HEK293 (cell line): ENCODE measurements around the gene ATP8A2.

Source experiments
- CTCF ChIA-PET: fragments of 350-600 bp; formaldehyde crosslinking; extraction: SDS; loops from one replicate; lab custom pipeline; 2021; ENCODE audit warnings: antibody characterized with exemption; lab: Yijun Ruan, JAX
- POLR2A ChIA-PET: fragments of 300-600 bp; formaldehyde crosslinking; extraction: SDS; loops from one replicate; lab custom pipeline; 2020; ENCODE audit warnings: antibody characterized with exemption, inconsistent platforms; lab: Yijun Ruan, JAX
- H3K27ac ChIP-seq: fragments of 200-500 bp; sonication (Bioruptor generic); 2 replicates; pipeline ENCODE4 v1.5.1; 2014; ENCODE audit warnings: low read depth, low read length, control low read depth, inconsistent platforms; ENCODE audit errors: extremely low read depth
- H3K36me3 ChIP-seq, 2 experiments: fragments of 200-500 bp in 1 of 2; sonication (Bioruptor generic) in 1 of 2; 1 replicate in 1 of 2; 2 replicates in 1 of 2; pipeline ENCODE4 v1.5.1; 2014 to 2017; ENCODE audit warnings: inconsistent platforms in 2 of 2, low read length in 2 of 2; ENCODE audit not compliant: control insufficient read depth in 2 of 2, insufficient read depth in 1 of 2
- H3K4me1 ChIP-seq: fragments of 200-500 bp; sonication (Bioruptor generic); 2 replicates; pipeline ENCODE4 v1.5.1; 2014; ENCODE audit warnings: mild to moderate bottlenecking, low read length, inconsistent platforms; ENCODE audit not compliant: control insufficient read depth, insufficient read depth
- H3K4me3 ChIP-seq: 2 replicates; pipeline ENCODE4 v1.5.1; 2011; ENCODE audit warnings: low read depth, mild to moderate bottlenecking, control low read depth, low read length, moderate library complexity
- H3K9me3 ChIP-seq: fragments of 200-500 bp; sonication (Bioruptor generic); 2 replicates; pipeline ENCODE4 v1.5.1; 2014; ENCODE audit warnings: low read depth, low read length, inconsistent platforms; ENCODE audit not compliant: control insufficient read depth, insufficient read depth
- ZBTB20 ChIP-seq: fragments of 450-650 bp; formaldehyde crosslinking; IDR thresholded peaks from 2 replicates; pipeline ENCODE4 v1.5.1; 2016; ENCODE audit warnings: missing biosample characterization, missing genetic modification characterization
- ZBTB21 ChIP-seq: fragments of 450-650 bp; formaldehyde crosslinking; IDR thresholded peaks from 2 replicates; pipeline ENCODE4 v1.5.1; 2017; ENCODE audit warnings: missing biosample characterization, missing genetic modification characterization
- ZEB2 ChIP-seq: fragments of 450-650 bp; formaldehyde crosslinking; IDR thresholded peaks from 2 replicates; pipeline ENCODE4 v1.5.1; 2016; ENCODE audit warnings: missing biosample characterization, missing genetic modification characterization
- ZNF10 ChIP-seq: fragments of 450-650 bp; formaldehyde crosslinking; IDR thresholded peaks from 2 replicates; pipeline ENCODE4 v1.5.1; 2017; ENCODE audit warnings: missing biosample characterization, missing genetic modification characterization
- ZNF157 ChIP-seq: fragments of 450-650 bp; formaldehyde crosslinking; IDR thresholded peaks from 2 replicates; pipeline ENCODE4 v1.5.1; 2016; ENCODE audit warnings: missing biosample characterization, missing genetic modification characterization
- ZNF223 ChIP-seq: fragments of 450-650 bp; formaldehyde crosslinking; IDR thresholded peaks from 2 replicates; pipeline ENCODE4 v1.5.1; 2016; ENCODE audit warnings: missing biosample characterization, missing genetic modification characterization
- ZNF239 ChIP-seq: fragments of 450-650 bp; formaldehyde crosslinking; IDR thresholded peaks from 2 replicates; pipeline ENCODE4 v1.5.1; 2016; ENCODE audit warnings: missing biosample characterization, missing genetic modification characterization
- ZNF248 ChIP-seq: fragments of 450-650 bp; formaldehyde crosslinking; IDR thresholded peaks from 2 replicates; pipeline ENCODE4 v1.5.1; 2017; ENCODE audit warnings: missing biosample characterization, missing genetic modification characterization
- ZNF426 ChIP-seq: fragments of 450-650 bp; formaldehyde crosslinking; IDR thresholded peaks from 2 replicates; pipeline ENCODE4 v1.5.1; 2017; ENCODE audit warnings: missing biosample characterization, missing genetic modification characterization, mild to moderate bottlenecking, inconsistent platforms, moderate library complexity
- ZNF473 ChIP-seq: fragments of 450-650 bp; formaldehyde crosslinking; IDR thresholded peaks from 2 replicates; pipeline ENCODE4 v1.5.1; 2017; ENCODE audit warnings: missing biosample characterization, missing genetic modification characterization
- ZNF48 ChIP-seq: fragments of 450-650 bp; formaldehyde crosslinking; IDR thresholded peaks from 2 replicates; pipeline ENCODE4 v1.5.1; 2016; ENCODE audit warnings: missing biosample characterization, missing genetic modification characterization
- ZNF501 ChIP-seq: fragments of 450-650 bp; formaldehyde crosslinking; IDR thresholded peaks from 2 replicates; pipeline ENCODE4 v1.5.1; 2016; ENCODE audit warnings: missing biosample characterization, missing genetic modification characterization
- ZNF561 ChIP-seq: fragments of 450-650 bp; IDR thresholded peaks from 2 replicates; pipeline ENCODE4 v1.5.1; 2018; ENCODE audit warnings: missing biosample characterization, missing genetic modification characterization, borderline replicate concordance
- ZNF776 ChIP-seq: fragments of 450-650 bp; formaldehyde crosslinking; IDR thresholded peaks from 2 replicates; pipeline ENCODE4 v1.5.0; 2017; ENCODE audit warnings: missing biosample characterization, missing genetic modification characterization, borderline replicate concordance
- ZNF837 ChIP-seq: fragments of 450-650 bp; formaldehyde crosslinking; IDR thresholded peaks from 2 replicates; pipeline ENCODE4 v1.5.1; 2016; ENCODE audit warnings: missing biosample characterization, missing genetic modification characterization
- ZNF843 ChIP-seq: fragments of 450-650 bp; formaldehyde crosslinking; IDR thresholded peaks from 2 replicates; pipeline ENCODE4 v1.5.1; 2016; ENCODE audit warnings: missing biosample characterization, missing genetic modification characterization
- TF ChIP-seq, protein P1 (sequence below): fragments of 450-650 bp; IDR thresholded peaks from 2 replicates; pipeline ENCODE4 v1.5.1; 2018; ENCODE audit warnings: missing biosample characterization, mild to moderate bottlenecking, missing genetic modification characterization
- TF ChIP-seq, protein P2 (sequence below): fragments of 450-650 bp; formaldehyde crosslinking; IDR thresholded peaks from 2 replicates; pipeline ENCODE4 v1.5.1; 2016; ENCODE audit warnings: missing biosample characterization, missing genetic modification characterization
- TF ChIP-seq, protein P3 (sequence below): fragments of 450-650 bp; formaldehyde crosslinking; conservative IDR thresholded peaks from 2 replicates; pipeline ENCODE4 v1.5.1; 2016; ENCODE audit warnings: low read depth, missing biosample characterization, missing genetic modification characterization

Gene ATP8A2

DNA sequence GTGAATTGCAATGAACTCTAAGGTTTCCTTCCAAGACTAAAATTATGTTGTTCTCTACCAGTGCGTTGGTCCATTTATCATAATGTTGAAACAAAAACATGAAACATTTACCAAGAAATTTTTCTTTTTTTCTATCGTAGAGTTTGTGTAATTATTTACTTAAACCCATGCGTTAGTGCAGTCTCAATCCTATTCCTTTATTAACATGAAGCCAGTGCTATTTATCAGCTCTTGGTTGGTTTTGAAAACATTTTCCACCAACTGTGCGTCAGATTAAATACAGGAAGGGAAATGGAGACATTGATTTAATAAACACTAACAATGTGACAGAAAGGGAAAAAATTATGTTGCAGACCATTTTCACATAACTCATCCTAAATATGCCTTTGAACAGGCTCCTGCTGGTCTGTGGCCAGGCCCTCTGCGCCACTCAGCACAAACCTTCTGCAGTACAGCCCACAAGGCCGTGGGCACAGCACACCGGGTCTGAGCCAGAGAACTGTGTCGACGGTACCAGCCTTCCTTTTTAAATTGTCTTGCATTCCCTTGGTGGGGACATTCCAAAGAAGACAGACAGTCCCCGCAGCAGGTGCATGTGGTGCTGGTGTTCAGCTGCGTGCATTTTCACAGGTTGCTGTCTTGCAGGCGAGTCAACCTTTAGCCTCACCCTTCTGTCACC lies 544.2 kb downstream of the ATP8A2 start:
- H3K27ac ChIP-seq, result no peak overlapping the region
- no peak overlapping the region for H3K4me3 ChIP-seq
- no peaks in the 10 kb centered on the region for H3K36me3 ChIP-seq
- no peaks in the 10 kb centered on the region for H3K4me1 ChIP-seq
- ChIA-PET CTCF (no interaction called here), POLR2A (no interaction called here)
- TF ChIP-seq ZNF843 (tag by site-specific recombination), result no peak
- H3K9me3 ChIP-seq, result no peaks in the 10 kb centered on the region

DNA sequence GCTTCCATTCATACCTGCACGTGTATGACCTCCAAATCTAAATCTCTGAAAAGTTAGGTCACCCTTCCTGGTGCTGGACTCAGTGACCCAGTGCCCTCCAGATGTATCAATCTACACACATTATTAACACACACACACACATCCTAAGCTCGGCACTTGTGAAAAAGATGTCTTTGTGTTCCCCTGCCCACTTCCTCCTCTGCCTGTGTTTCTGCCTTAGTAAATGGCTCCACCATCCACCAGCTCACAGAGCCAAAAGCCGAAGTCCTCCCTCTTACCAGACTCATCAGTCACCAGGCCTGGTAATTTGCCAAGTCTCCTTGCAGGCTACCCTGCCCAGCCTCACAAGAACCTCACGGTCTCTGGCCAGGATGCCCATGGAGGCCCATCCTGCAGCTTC lies 548.5 kb downstream of the ATP8A2 start:
- no peaks in the 10 kb centered on the region for H3K9me3 ChIP-seq
- POLR2A ChIA-PET, result no interaction called here
- TF ChIP-seq ZBTB20 (tag by site-specific recombination), result no peak
- TF ChIP-seq ZNF501 (tag by site-specific recombination), result no peak
- no peak for TF ChIP-seq ZNF223 (tag by site-specific recombination)
- no peak for TF ChIP-seq ZNF157 (tag by site-specific recombination)
- no peak for TF ChIP-seq ZBTB21 (tag by site-specific recombination)
- TF ChIP-seq ZEB2 (tag by site-specific recombination), result no peak
- TF ChIP-seq, protein P1, sequence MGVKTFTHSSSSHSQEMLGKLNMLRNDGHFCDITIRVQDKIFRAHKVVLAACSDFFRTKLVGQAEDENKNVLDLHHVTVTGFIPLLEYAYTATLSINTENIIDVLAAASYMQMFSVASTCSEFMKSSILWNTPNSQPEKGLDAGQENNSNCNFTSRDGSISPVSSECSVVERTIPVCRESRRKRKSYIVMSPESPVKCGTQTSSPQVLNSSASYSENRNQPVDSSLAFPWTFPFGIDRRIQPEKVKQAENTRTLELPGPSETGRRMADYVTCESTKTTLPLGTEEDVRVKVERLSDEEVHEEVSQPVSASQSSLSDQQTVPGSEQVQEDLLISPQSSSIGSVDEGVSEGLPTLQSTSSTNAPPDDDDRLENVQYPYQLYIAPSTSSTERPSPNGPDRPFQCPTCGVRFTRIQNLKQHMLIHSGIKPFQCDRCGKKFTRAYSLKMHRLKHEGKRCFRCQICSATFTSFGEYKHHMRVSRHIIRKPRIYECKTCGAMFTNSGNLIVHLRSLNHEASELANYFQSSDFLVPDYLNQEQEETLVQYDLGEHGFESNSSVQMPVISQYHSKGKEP (tag by site-specific recombination), result no peak
- no peak for TF ChIP-seq ZNF561 (tag by site-specific recombination)
- TF ChIP-seq, protein P2, sequence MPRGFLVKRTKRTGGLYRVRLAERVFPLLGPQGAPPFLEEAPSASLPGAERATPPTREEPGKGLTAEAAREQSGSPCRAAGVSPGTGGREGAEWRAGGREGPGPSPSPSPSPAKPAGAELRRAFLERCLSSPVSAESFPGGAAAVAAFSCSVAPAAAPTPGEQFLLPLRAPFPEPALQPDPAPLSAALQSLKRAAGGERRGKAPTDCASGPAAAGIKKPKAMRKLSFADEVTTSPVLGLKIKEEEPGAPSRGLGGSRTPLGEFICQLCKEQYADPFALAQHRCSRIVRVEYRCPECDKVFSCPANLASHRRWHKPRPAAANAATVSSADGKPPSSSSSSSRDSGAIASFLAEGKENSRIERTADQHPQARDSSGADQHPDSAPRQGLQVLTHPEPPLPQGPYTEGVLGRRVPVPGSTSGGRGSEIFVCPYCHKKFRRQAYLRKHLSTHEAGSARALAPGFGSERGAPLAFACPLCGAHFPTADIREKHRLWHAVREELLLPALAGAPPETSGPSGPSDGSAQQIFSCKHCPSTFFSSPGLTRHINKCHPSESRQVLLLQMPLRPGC (tag by site-specific recombination), result no peak
- TF ChIP-seq ZNF776 (tag by site-specific recombination), result no peak
- no peak for TF ChIP-seq ZNF248 (tag by site-specific recombination)
- no peak for TF ChIP-seq ZNF48 (tag by site-specific recombination)
- TF ChIP-seq ZNF10 (tag by site-specific recombination), result no peak
- TF ChIP-seq ZNF473 (tag by site-specific recombination), result no peak
- no peak for TF ChIP-seq ZNF239
- no peak for TF ChIP-seq ZNF426 (tag by site-specific recombination)
- TF ChIP-seq, protein P3, sequence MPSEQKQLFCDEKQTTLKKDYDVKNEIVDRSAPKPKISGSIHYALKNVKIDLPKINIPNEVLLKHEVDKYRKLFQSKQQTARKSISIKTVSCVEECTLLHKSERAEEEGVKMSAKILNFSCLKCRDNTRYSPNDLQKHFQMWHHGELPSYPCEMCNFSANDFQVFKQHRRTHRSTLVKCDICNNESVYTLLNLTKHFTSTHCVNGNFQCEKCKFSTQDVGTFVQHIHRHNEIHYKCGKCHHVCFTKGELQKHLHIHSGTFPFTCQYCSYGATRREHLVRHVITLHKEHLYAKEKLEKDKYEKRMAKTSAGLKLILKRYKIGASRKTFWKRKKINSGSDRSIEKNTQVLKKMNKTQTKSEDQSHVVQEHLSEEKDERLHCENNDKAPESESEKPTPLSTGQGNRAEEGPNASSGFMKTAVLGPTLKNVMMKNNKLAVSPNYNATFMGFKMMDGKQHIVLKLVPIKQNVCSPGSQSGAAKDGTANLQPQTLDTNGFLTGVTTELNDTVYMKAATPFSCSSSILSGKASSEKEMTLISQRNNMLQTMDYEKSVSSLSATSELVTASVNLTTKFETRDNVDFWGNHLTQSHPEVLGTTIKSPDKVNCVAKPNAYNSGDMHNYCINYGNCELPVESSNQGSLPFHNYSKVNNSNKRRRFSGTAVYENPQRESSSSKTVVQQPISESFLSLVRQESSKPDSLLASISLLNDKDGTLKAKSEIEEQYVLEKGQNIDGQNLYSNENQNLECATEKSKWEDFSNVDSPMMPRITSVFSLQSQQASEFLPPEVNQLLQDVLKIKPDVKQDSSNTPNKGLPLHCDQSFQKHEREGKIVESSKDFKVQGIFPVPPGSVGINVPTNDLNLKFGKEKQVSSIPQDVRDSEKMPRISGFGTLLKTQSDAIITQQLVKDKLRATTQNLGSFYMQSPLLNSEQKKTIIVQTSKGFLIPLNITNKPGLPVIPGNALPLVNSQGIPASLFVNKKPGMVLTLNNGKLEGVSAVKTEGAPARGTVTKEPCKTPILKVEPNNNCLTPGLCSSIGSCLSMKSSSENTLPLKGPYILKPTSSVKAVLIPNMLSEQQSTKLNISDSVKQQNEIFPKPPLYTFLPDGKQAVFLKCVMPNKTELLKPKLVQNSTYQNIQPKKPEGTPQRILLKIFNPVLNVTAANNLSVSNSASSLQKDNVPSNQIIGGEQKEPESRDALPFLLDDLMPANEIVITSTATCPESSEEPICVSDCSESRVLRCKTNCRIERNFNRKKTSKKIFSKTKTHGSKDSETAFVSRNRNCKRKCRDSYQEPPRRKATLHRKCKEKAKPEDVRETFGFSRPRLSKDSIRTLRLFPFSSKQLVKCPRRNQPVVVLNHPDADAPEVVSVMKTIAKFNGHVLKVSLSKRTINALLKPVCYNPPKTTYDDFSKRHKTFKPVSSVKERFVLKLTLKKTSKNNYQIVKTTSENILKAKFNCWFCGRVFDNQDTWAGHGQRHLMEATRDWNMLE (tag by site-specific recombination), result no peak
- TF ChIP-seq ZNF837 (tag by site-specific recombination), result no peak
- TF ChIP-seq, all 188 proteins: peak for 0
- CTCF ChIA-PET, result no interaction called here
- Histone ChIP-seq H3K27ac (no peak overlapping the region), H3K4me3 (no peak overlapping the region), H3K4me1 (no peaks in the 10 kb centered on the region), H3K36me3 (no peaks in the 10 kb centered on the region)
